ENCODE data around the gene PLCB1.

Gene PLCB1

GRCh38 chr20:8303651-8304050 is 171.6 kb downstream of the PLCB1 start:
- Histone ChIP-seq H3K4me3 (no peak overlapping the region), H3K9ac (no peak overlapping the region)
- TF ChIP-seq Cebpa-rat (IDR thresholded peaks at IDR 0.05) = no peak

GRCh38 chr20:8304124-8304816 is 172.2 kb downstream of the PLCB1 start:
- no peak overlapping the region for H3K9ac ChIP-seq
- no peaks in the 10 kb centered on the region for H3K36me3 ChIP-seq
- H3K27me3 ChIP-seq = no peaks in the 10 kb centered on the region
- H3K4me3 ChIP-seq = no peak overlapping the region
- no peak for TF ChIP-seq Cebpa-rat (IDR thresholded peaks at IDR 0.05)
- no peak overlapping the region for H3K27ac ChIP-seq
- H3K4me2 ChIP-seq = no peak overlapping the region
- no peaks in the 10 kb centered on the region for H4K20me1 ChIP-seq
- H3K9me3 ChIP-seq = no peaks in the 10 kb centered on the region
- H3K4me1 ChIP-seq = no peaks in the 10 kb centered on the region

More at GRCh38 chr20:8303651-8304050, 171.6 kb downstream of the PLCB1 start:
- Histone ChIP-seq H3K4me1 (no peaks in the 10 kb centered on the region), H3K27me3 (no peaks in the 10 kb centered on the region), H3K27ac (no peak overlapping the region), H3K4me2 (no peak overlapping the region), H4K20me1 (no peaks in the 10 kb centered on the region), H3K9me3 (no peaks in the 10 kb centered on the region), H3K36me3 (no peaks in the 10 kb centered on the region)

DNA sequence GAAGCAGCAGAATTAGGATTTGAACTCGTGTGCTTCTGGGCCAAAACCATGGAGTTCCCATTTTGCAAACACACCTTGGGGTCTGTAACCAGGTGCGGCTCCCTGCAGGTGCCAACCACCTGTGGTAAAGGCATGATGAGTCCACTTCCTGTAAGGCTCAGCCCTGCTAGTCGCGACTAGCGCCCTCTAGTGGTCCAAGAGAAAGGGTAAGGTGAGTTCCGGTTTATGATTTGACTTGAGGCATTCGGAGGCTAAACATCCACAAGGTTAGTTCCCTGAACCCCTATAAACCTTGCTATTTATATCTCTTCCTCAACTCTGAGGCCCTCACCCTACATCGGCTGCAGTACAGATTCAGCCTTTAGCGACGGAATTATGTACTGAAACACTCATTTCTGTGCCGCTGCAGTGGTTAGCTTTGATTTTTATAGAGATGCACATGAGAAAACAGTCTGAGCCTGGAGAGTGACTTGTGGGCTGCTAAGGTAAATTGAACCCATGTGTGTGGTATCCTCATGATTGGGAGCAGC is 173.4 kb downstream of the PLCB1 start:
- Histone ChIP-seq H3K36me3 (no peaks in the 10 kb centered on the region), H3K27ac (no peak overlapping the region), H4K20me1 (no peaks in the 10 kb centered on the region), H3K27me3 (no peaks in the 10 kb centered on the region), H3K4me3 (no peak overlapping the region), H3K4me2 (no peak overlapping the region), H3K9me3 (no peaks in the 10 kb centered on the region), H3K9ac (no peak overlapping the region), H3K4me1 (no peaks in the 10 kb centered on the region; the same call in 1 of the 2 replicates)
- TF ChIP-seq Cebpa-rat (IDR thresholded peaks at IDR 0.05) = no peak

- H3K4me3 ChIP-seq = no peak overlapping the region
- no peak for TF ChIP-seq Cebpa-rat (IDR thresholded peaks at IDR 0.05)
- peaks cover 3% of the 10 kb centered on the region; the same call in 1 of the 2 replicates for H3K4me1 ChIP-seq
- no peaks in the 10 kb centered on the region for H3K27me3 ChIP-seq
- no peak overlapping the region for H3K27ac ChIP-seq
- no peak overlapping the region for H3K9ac ChIP-seq
- H3K4me2 ChIP-seq = no peak overlapping the region
- no peaks in the 10 kb centered on the region for H4K20me1 ChIP-seq
- no peaks in the 10 kb centered on the region for H3K9me3 ChIP-seq
- H3K36me3 ChIP-seq = no peaks in the 10 kb centered on the region
Observed at GRCh38 chr20:8306937-8307336, 174.9 kb downstream of the PLCB1 start.

GRCh38 chr20:8309634-8310033 is 177.6 kb downstream of the PLCB1 start:
- no peak overlapping the region for H3K27ac ChIP-seq

DNA sequence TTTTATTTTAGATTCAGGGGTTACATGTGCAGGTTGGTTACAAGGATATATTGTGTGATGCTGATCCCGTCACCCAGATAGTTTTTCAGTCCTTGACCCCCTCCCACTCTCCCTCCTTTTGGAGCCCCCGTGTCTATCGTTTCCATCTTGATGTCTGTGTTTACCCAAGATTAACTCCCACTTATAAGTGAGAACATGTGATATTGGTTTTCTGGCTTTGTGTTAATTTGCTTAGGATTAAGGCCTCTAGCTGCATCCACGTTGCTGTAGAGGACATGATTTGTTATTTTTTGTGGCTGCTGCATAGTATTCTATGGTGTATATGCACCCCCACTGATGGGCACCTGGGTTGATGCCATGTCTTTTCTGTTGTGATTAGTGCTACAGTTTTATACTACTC is 178.6 kb downstream of the PLCB1 start:
- Histone ChIP-seq H4K20me1 (no peaks in the 10 kb centered on the region), H3K9me3 (no peaks in the 10 kb centered on the region), H3K27ac (no peak overlapping the region), H3K27me3 (no peaks in the 10 kb centered on the region), H3K36me3 (no peaks in the 10 kb centered on the region), H3K4me3 (no peak overlapping the region), H3K9ac (no peak overlapping the region), H3K4me2 (no peak overlapping the region), H3K4me1 (peaks cover 3% of the 10 kb centered on the region; the same call in 1 of the 2 replicates)
- no peak for TF ChIP-seq Cebpa-rat (IDR thresholded peaks at IDR 0.05)

More at GRCh38 chr20:8309634-8310033, 177.6 kb downstream of the PLCB1 start:
- Histone ChIP-seq H3K4me3 (no peak overlapping the region), H3K9ac (no peak overlapping the region), H3K4me2 (no peak overlapping the region), H3K4me1 (peaks cover 3% of the 10 kb centered on the region; the same call in 1 of the 2 replicates), H3K27me3 (no peaks in the 10 kb centered on the region), H3K36me3 (no peaks in the 10 kb centered on the region), H4K20me1 (no peaks in the 10 kb centered on the region), H3K9me3 (no peaks in the 10 kb centered on the region)
- TF ChIP-seq Cebpa-rat (IDR thresholded peaks at IDR 0.05) = no peak

DNA sequence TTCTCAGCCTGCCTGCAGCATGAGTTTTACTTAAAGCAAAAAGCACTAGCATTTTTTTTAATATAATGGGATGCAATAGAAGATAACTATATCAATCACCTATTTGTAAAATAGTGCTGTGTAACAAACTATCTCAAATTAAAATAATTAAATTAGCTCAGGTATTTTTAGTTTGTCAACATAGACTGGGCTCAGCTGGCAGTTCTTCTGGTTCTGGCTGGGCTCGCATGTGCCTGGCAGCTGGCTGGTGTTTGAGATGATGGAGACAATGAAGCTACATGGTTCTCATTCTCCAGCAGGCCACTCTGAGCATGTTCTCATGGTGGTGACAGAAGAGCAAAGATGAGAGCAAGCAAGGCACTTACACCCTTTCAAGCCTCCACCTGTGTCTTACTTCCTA is 181.0 kb downstream of the PLCB1 start:
- Histone ChIP-seq H3K4me2 (no peak overlapping the region), H3K27ac (no peak overlapping the region), H4K20me1 (no peaks in the 10 kb centered on the region), H3K9ac (no peak overlapping the region), H3K4me1 (peaks cover 3% of the 10 kb centered on the region; the same call in 1 of the 2 replicates), H3K9me3 (no peaks in the 10 kb centered on the region), H3K27me3 (no peaks in the 10 kb centered on the region), H3K36me3 (no peaks in the 10 kb centered on the region), H3K4me3 (no peak overlapping the region)
- TF ChIP-seq Cebpa-rat (IDR thresholded peaks at IDR 0.05) = no peak

DNA sequence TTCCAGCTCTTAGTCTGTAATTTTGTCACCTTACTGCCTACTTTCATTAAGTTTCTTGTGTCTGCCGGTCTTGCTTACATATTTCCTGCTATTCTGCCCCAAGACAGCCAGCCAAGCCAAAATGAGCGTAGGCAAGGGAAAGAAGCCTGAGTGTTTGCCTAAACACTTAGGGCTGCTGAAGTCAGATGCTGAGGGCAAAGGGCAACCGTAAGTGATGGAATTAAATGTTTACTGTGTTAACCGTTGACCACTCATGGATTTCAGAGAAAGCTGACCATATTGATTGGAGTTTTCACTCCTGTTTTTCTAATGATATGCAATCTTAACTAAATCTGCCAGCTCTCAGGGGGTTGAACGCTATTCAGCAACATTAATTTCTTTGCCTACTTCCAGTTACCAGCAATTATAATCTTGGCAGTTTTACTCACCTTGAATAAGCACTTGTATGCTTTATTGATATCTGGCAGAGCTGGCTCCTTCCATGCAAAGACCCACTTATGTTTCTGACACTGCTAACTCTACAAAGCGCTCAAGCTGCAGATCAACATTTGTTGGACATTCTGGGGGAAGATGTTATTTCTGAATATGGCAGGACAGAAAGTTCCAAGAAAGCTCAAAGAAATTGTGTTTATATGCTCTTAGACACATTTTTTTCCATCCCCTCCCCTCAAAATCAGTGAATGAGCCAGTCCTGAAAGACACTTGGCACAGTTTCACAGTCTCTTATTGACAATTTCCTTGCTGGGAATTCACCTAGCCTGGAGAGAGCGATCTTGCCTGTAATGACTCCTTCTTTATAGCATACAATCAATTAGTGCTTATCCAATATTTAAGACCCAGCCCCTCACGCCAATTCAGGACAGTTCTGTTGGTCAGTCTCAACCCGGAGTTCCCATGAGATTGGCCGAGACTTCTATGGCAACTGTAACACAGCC is 183.8 kb downstream of the PLCB1 start:
- Histone ChIP-seq H4K20me1 (no peaks in the 10 kb centered on the region), H3K4me1 (peaks cover 9% of the 10 kb centered on the region), H3K27me3 (no peaks in the 10 kb centered on the region), H3K27ac (no peak overlapping the region), H3K4me2 (no peak overlapping the region), H3K9ac (no peak overlapping the region), H3K9me3 (no peaks in the 10 kb centered on the region), H3K36me3 (no peaks in the 10 kb centered on the region), H3K4me3 (no peak overlapping the region)
- TF ChIP-seq Cebpa-rat (IDR thresholded peaks at IDR 0.05) = no peak

DNA sequence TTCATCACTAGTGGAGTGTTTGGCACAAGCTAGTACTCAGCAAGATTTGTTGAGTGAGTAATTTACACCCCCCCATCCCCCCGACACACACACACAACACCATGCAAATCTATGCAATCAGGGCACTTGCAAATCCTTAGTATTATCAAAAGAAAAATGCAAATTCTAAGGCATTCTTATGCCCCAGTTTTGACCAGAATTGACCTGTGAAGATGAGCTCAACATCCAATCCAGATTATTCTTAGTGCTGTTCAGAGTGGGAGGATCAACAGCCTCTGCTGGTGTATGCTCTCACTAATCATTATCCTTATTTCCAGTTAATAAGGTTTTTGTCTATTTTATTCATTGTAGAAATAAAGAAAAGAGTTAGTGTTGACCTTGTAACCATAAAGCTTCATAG is 185.4 kb downstream of the PLCB1 start:
- H3K27ac ChIP-seq = no peak overlapping the region
- no peaks in the 10 kb centered on the region for H4K20me1 ChIP-seq
- H3K36me3 ChIP-seq = no peaks in the 10 kb centered on the region
- H3K4me1 ChIP-seq = peaks cover 6% of the 10 kb centered on the region
- H3K9ac ChIP-seq = no peak overlapping the region
- no peak for TF ChIP-seq Cebpa-rat (IDR thresholded peaks at IDR 0.05)
- no peaks in the 10 kb centered on the region for H3K27me3 ChIP-seq
- no peak overlapping the region for H3K4me2 ChIP-seq
- no peak overlapping the region for H3K4me3 ChIP-seq
- H3K9me3 ChIP-seq = no peaks in the 10 kb centered on the region
